D721Med (cell line): Measurements from ENCODE around the gene SDC1.

ENCODE experiments used
- DNase-seq: peaks from one replicate; pipeline ENCODE4 v3.0.0; 2011; ENCODE audit warnings: low spot score; ENCODE audit not compliant: insufficient read length
- FAIRE-seq: peaks from 2 replicates; lab custom pipeline; 2011; peaks lifted over from hg19 to GRCh38; lab: Jason Lieb, UNC
- CTCF ChIP-seq: IDR thresholded peaks from 2 replicates; pipeline ENCODE4 v1.5.1; 2012; ENCODE audit warnings: mild to moderate bottlenecking, control low read depth; ENCODE audit not compliant: insufficient read depth; ENCODE audit errors: missing control alignments

Gene SDC1

GRCh38 chr2:20203521-20204225 is 21.3 kb downstream of the SDC1 start:
- FAIRE-seq (no peak), DNase-seq (no peak)
- no peak for TF ChIP-seq CTCF

GRCh38 chr2:20203072-20203471 is 21.9 kb downstream of the SDC1 start:
- no peak for TF ChIP-seq CTCF
- DNase-seq (no peak), FAIRE-seq (no peak)

GRCh38 chr2:20201671-20202070 is 23.3 kb downstream of the SDC1 start:
- no peak for TF ChIP-seq CTCF
- FAIRE-seq (no peak), DNase-seq (no peak)

- no peak for TF ChIP-seq CTCF
- no peak for DNase-seq
- FAIRE-seq, result no peak
Measured at GRCh38 chr2:20200697-20201555, 24.0 kb downstream of the SDC1 start.

DNA sequence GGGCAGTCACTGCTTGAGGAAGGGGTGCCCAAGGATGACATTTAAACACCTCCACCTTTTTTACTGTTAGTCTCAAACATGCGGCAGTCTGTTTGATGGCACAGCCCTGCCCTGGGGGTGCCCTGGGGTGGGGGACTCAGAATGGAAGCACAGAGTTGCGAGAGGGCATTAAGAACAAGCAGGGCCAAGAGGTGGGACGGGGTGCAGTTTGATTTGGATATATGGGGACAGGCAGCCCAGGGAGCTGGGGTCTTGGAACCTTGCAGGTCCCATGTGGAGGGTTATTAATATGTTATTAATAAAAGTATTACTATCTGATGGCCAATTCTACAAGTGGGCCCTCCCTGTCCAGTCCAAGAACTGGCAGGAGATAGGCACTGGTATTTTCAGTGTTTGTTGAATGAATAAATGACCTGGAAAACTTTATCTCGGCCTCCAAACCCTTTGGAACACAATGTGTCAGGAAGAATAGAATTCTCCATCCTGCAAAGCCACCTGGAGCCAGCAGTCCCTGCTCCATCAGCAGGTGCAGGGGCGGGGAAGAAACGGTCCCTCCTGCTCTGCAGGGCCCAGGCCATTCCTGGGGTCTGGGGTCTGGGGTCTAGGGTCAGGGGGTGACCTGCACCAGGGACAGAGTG is 25.2 kb downstream of the SDC1 start:
- DNase-seq (no peak), FAIRE-seq (no peak)
- no peak for TF ChIP-seq CTCF

DNA sequence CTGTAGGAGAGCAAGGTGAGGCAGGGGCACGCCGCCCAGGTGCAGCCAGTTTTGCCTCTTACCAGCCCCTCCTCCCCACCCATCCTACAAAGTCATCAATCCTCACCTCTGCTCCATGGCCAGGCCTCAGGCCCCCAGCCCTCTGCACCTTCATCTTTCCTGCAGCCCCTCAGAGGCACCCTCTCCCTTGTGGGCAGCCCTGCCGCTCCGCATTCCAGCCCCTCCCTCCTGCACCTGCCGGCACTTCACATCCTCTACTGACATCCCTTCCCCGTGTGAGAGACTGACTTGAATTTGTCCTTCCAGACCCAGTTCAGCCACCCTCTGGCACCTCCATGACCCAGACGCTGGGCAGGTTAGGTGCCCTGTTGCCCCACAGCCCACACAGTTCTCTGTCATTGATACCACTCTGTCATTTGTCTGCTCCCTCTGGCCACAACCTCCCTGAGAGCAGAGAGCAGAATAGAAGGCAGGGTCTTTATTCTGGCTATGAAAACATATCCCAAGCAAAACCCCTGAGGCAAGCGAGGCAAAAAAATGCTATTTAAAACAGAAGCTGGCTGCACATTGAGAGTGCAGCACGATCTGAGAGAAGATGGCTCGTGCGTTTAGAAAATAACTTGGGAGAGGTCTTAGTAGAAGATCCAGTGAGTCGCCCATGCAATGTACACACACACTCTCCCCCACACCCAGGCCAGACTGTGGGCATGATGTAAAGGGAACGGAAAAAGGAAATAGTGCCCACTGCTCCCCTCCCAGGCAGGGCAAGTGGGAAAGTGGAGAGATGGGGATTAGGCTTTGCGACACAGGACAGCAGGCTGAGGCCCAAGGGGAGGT is 25.9 kb downstream of the SDC1 start:
- no peak for FAIRE-seq
- no peak for DNase-seq
- TF ChIP-seq CTCF, result no peak
